WERI-Rb-1 (cell line): Measurements from ENCODE around the gene RBM8A.

Experiments
- DNase-seq: peaks from one replicate; pipeline ENCODE4 v3.0.0-alpha.2; 2020
- H3K27ac ChIP-seq: fragments of 250-450 bp; sonication (Bioruptor Pico); 2 replicates; pipeline ENCODE4 v1.5.1; 2020; ENCODE audit warnings: mild to moderate bottlenecking, moderate library complexity
- H3K27me3 ChIP-seq: fragments of 250-450 bp; sonication (Bioruptor Pico); 2 replicates; pipeline ENCODE4 v1.5.1; 2021; ENCODE audit warnings: mild to moderate bottlenecking, low read depth, moderate library complexity; ENCODE audit not compliant: insufficient read depth, severe bottlenecking
- H3K36me3 ChIP-seq: fragments of 250-450 bp; sonication (Bioruptor Pico); 2 replicates; pipeline ENCODE4 v1.5.1; 2020; ENCODE audit warnings: mild to moderate bottlenecking, moderate library complexity
- H3K4me3 ChIP-seq: 2 replicates; pipeline ENCODE4 v1.5.1; 2011; ENCODE audit warnings: low read depth, mild to moderate bottlenecking, control low read depth, low read length
- H3K9me3 ChIP-seq: fragments of 250-450 bp; sonication (Bioruptor Pico); 2 replicates; pipeline ENCODE4 v1.5.1; 2021; ENCODE audit warnings: mild to moderate bottlenecking, moderate library complexity; ENCODE audit not compliant: severe bottlenecking
- TF ChIP-seq, protein P1 (sequence below): IDR thresholded peaks from 2 replicates; pipeline ENCODE4 v1.5.1; 2011; ENCODE audit warnings: low read depth, mild to moderate bottlenecking, control low read depth, inconsistent platforms, low read length

The RBM8A gene

DNA sequence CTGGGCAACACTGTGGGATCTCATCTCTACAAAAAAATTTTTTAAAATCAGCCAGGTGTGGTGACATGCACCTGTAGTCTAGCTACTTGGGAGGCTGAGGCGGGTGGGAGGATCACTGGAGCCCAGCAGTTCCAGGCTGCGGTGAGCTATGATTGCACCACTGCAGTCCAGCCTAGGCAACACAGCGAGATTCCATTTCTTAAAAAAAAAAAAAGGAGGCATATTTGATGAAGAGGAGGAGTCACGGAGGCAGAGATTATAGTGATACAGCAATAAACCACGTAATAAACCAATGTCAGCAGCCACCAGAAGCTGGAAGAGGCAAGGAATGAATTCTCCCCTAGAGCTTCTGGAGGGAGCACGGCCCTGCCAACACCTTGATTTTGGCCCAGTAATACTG is 26.6 kb upstream of the RBM8A start:
- TF ChIP-seq, protein P1, sequence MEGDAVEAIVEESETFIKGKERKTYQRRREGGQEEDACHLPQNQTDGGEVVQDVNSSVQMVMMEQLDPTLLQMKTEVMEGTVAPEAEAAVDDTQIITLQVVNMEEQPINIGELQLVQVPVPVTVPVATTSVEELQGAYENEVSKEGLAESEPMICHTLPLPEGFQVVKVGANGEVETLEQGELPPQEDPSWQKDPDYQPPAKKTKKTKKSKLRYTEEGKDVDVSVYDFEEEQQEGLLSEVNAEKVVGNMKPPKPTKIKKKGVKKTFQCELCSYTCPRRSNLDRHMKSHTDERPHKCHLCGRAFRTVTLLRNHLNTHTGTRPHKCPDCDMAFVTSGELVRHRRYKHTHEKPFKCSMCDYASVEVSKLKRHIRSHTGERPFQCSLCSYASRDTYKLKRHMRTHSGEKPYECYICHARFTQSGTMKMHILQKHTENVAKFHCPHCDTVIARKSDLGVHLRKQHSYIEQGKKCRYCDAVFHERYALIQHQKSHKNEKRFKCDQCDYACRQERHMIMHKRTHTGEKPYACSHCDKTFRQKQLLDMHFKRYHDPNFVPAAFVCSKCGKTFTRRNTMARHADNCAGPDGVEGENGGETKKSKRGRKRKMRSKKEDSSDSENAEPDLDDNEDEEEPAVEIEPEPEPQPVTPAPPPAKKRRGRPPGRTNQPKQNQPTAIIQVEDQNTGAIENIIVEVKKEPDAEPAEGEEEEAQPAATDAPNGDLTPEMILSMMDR, result no peak
- peaks cover 4% of the 10 kb centered on the region for H3K36me3 ChIP-seq
- no peak overlapping the region for H3K27ac ChIP-seq
- no peak for DNase-seq
- no peak overlapping the region for H3K4me3 ChIP-seq
- no peaks in the 10 kb centered on the region for H3K9me3 ChIP-seq
- no peaks in the 10 kb centered on the region for H3K27me3 ChIP-seq

DNA sequence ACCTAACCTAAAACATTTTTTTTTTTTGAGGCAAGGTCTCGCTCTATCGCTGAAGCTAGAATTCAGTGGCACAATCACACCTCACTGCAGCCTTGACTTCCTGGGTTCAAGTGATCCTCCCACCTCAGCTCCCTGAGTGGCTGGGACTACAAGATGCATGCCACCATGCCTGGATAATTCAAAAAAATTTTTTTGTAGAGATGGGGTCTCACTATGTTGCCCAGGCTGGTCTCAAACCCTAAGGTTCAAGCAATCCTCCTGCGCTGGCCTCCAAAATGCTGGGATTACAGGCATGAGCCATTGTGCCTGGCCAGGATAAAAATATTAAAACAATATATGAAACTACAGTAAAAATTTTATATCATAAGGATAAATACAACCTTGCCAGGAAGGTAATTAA is 25.6 kb upstream of the RBM8A start:
- no peak overlapping the region for H3K4me3 ChIP-seq
- no peaks in the 10 kb centered on the region for H3K27me3 ChIP-seq
- TF ChIP-seq, protein P1, result no peak
- no peak for DNase-seq
- no peak overlapping the region for H3K27ac ChIP-seq
- H3K9me3 ChIP-seq, result no peaks in the 10 kb centered on the region
- peaks cover 4% of the 10 kb centered on the region for H3K36me3 ChIP-seq

DNA sequence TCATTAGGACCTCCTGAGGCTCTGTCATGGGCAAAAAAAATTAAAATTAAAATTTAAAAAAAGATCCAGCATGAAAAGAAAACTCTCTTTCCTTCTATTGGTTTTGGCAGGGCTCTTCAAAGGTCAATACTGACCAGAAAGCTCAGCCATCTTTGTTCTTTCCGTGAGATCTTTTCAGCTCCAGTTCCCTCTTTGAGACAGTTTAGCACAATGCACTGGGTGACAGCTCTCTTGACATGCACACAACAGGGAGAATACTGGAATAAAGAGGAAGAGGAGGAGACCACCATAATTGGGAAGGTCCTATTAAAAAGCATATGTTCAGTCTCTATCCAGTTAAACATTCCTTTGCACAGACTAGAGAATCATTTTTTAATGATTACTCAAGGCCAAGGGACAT is 24.2 kb upstream of the RBM8A start:
- TF ChIP-seq, protein P1, result no peak
- Histone ChIP-seq H3K27me3 (no peaks in the 10 kb centered on the region), H3K4me3 (no peak overlapping the region), H3K9me3 (no peaks in the 10 kb centered on the region), H3K36me3 (peaks cover 7% of the 10 kb centered on the region), H3K27ac (no peak overlapping the region)
- no peak for DNase-seq

DNA sequence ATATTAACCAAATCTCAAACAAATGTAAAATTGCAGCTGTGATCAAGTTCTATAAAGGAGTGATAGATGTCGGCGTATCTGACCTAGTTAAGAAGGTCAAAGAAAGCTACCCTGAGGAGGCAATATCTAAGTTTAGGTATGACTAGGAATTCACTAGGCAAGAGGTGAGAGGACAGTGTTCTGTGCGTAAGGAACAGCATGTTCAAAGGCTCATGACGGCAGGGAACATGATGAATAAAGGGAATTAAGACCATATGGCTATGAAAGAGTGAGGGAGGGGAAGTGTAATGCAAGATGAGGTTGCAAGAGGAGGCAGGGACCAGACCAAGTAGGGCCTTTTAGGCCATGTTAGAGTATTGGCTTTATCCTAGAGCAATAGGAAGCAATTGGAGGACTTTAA is 21.9 kb upstream of the RBM8A start:
- TF ChIP-seq, protein P1, result no peak

DNA sequence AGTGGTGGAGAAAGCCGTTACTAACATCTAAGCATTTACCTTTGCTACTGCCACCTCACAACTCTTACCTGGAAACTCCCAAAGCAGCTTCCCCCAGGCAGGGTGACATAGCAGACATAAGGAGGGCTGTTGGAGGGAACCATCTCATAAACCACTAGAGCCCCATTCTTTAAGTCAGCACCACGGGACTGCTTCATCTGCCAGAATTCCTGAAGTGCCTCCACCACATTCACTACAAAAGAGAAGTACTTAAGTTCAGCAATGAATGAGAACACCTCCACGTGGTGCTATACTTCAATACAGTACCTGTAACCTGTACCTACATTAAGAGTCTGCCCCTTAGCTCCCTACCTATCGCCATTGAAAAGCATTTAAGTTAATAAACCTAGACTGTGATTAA is 20.3 kb upstream of the RBM8A start:
- Histone ChIP-seq H3K4me3 (no peak overlapping the region), H3K27me3 (no peaks in the 10 kb centered on the region), H3K27ac (no peak overlapping the region), H3K36me3 (peaks cover 27% of the 10 kb centered on the region), H3K9me3 (no peaks in the 10 kb centered on the region)
- DNase-seq, result no peak
- TF ChIP-seq, protein P1, result no peak

More for the DNA sequence above, 21.9 kb upstream of the RBM8A start:
- no peak for DNase-seq
- Histone ChIP-seq H3K36me3 (peaks cover 15% of the 10 kb centered on the region), H3K9me3 (no peaks in the 10 kb centered on the region), H3K27me3 (no peaks in the 10 kb centered on the region), H3K4me3 (no peak overlapping the region), H3K27ac (no peak overlapping the region)

DNA sequence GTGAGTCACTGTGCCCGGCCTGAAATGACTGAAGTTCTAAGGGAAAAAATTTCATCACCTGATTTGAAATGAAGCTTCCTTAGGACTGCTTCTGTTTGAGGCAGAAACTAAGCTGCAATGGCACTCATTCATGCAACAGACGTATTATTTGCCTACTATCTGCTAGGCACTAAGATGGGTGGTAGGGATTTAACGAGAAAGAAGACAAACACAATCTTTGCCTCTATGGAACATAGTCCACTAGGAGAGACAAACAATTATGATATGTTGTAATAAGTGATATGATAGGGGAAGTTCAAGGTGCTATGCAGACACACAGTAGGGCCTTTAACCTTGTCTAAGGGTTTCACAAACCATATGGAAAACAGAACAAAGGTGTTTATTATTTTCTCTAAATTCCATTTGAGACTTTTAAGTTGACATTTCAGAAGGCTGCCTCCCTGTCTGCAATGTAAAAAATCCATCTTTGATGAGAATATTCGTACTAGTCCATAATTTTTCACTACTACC is 19.2 kb upstream of the RBM8A start:
- DNase-seq, result no peak
- Histone ChIP-seq H3K27me3 (no peaks in the 10 kb centered on the region), H3K9me3 (no peaks in the 10 kb centered on the region), H3K27ac (no peak overlapping the region), H3K36me3 (peaks cover 29% of the 10 kb centered on the region), H3K4me3 (no peak overlapping the region)
- TF ChIP-seq, protein P1, result no peak
